Epidermal melanocyte (primary cell): Measurements from ENCODE around the gene GPR89B.
"Not testable (repeated sequence)": the region's sequence is repeated elsewhere in the genome, so short reads cannot be mapped to it uniquely, and the experiment has no call there.

Experiments used
- DNase-seq: peaks from one replicate; pipeline ENCODE4 v3.0.0; 2011; ENCODE audit warnings: low spot score; ENCODE audit not compliant: insufficient read length

The GPR89B gene

DNA sequence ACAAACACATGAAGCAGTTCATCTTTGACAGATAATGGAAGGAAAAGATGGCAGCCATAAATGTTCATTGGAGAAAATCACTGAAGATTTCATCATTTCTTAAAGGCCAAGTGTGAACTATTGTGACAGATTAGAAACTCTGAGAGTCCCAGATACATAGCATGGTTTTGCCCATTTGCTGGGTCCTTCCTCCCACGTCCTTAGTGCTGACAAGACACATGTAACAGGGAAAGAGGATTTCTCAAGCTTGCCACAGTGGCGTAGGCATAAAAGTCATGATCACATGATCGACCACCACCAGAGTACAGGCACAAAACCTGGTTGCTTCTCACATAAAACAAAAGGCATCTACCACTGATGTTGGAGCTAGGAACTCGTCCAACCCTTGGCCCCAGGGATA is 98.8 kb downstream of the GPR89B start:
- not testable (repeated sequence) for DNase-seq

DNA sequence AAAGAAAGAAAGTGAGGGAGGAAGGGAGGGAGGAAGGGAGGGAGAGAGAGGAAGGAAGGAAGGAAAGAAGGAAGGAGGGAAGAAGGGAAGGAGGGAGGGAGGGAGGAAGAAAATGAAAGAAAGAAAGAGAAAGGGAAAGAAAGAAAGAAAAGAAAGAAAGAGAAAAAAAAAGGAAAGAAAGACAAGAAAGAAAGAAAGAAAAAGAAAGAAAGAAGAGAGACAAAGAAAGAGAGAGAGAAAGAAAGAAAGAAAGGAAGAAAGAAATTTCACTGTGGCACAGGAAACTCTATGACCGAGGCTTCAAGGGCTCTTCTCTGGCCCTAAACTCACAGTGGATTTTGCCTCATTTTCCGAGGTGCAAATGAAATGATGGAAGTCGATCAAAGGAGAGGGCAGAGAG is 104.0 kb downstream of the GPR89B start:
- DNase-seq = not testable (repeated sequence)

DNA sequence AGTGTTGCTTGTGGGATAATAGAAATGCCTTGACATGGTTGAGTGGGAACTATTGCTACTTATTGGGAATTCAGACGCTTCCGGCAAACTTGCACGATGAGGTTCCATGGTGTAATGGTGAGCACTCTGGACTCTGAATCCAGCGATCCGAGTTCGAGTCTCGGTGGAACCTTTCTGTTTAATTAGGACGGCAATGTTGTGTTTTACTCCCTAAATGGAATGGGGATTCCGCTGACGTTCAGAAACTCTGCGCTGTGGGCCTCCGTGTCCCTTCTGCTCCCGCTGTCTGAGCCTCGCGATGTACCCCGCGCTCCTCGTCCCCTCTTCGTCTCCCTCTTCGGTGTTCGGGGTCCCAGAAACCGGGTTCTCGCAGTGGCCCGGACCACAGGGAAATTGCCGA is 104.5 kb downstream of the GPR89B start:
- not testable (repeated sequence) for DNase-seq

GRCh38 chr1:148033147-148033546 is 104.9 kb downstream of the GPR89B start:
- not testable (repeated sequence) for DNase-seq

- not testable (repeated sequence) for DNase-seq
These were observed 109.7 kb downstream of the GPR89B start for GRCh38 chr1:148037850-148038461.

DNA sequence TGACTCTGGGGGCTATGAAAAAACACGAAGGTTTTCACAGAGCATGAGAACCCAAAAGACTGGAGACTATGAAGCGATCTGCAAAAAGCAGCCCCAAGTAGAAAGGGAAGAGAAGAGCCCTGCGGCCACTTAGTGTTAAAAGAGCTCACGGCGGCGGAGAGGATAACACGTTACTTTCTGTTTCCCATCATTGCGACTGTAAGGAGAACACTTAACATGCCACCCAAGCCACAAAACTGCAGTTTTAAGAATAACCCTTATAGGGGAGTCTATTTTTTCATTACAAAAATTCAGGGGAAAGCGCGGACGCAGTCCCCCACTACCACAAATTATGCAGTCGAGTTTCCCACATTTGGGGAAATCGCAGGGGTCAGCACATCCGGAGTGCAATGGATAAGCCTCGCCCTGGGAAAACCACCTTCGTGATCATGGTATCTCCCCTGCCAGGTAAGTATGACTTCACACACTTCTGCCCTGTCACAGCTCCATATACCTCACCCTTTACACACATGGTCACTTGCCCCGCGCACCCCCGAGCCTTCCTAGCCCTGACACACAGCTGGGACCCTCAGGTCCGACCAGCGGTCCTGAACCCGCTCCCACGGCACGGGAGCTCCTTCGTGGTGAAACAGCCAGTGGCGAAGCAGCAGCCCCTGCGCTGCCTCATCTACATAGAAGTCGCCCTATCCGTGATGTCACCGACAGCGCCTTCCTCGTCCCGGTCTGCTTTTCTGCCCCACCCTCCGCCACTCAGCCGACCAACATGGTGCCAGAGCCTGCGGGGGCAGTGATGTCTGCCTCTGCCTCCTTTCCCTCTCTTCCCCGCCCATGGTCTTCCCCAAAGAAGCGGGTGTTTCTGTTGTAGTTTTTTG is 110.5 kb downstream of the GPR89B start:
- DNase-seq = not testable (repeated sequence)
